Neuron (in vitro differentiated cells): ENCODE data around the gene GALNTL6.

Experiments
- H2AFZ ChIP-seq: one replicate; pipeline ENCODE4 v1.6.1; 2013; ENCODE audit warnings: low read depth, mild to moderate bottlenecking, inconsistent platforms, low read length, moderate library complexity
- H3K27me3 ChIP-seq: one replicate; pipeline ENCODE4 v1.6.1; 2013; ENCODE audit warnings: low read length; ENCODE audit not compliant: insufficient read depth
- H3K36me3 ChIP-seq: one replicate; pipeline ENCODE4 v1.6.1; 2013; ENCODE audit warnings: low read length; ENCODE audit not compliant: insufficient read depth
- H3K4me1 ChIP-seq: one replicate; pipeline ENCODE4 v1.6.1; 2013; ENCODE audit warnings: low read length; ENCODE audit not compliant: insufficient read depth
- H3K4me3 ChIP-seq: 2 replicates; pipeline ENCODE4 v1.5.1; 2013; ENCODE audit warnings: mild to moderate bottlenecking, low read length, moderate library complexity
- H3K9me3 ChIP-seq: one replicate; pipeline ENCODE4 v1.6.1; 2013; ENCODE audit warnings: low read length

The GALNTL6 gene

DNA sequence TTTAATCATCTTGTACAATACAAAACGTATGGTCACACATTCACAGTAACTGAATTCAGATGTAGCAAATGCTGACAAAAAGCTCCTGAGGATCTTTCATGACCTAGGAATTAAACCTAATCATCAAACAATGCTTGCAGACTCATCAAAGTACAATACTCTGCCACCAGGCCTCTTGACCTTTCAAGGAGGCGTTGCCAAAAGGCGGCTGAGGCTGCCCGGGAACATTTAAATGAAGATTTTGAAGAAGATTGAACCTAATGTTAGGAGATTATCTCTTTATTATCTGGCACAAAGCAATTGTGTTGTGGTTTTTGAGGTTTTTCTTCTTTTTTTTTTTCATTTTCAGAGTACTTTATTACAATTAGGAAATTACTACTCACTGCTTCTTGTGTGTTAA, 340.5 kb downstream of the GALNTL6 start:
- Histone ChIP-seq H3K36me3 (no peaks in the 10 kb centered on the region), H3K4me1 (peaks cover 12% of the 10 kb centered on the region), H2AFZ (no peak overlapping the region)

DNA sequence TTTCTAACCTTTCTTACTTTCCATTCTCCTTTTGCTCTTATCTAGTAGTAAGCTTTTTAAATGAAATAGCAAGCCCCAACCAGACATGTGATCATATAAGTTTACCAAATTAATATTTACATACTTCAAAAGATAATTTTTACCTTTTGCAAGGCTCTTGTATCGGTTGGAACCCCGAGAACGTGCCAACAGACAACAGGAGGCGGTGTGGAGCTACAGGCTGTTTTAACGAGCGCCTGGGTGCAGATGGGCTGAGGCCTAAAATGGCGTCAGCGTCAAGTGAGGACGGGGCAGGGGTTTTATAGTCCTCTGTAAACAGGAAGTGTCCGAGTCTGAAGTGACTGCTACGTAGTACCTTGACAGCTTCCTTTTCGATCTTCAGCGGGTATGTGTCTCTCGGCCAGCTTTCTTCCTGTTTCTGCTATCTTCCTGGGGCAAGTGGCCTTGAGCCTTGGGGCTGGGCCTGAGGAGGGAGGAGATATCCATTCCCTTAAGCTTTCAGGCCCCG, 342.7 kb downstream of the GALNTL6 start:
- Histone ChIP-seq H3K27me3 (no peaks in the 10 kb centered on the region), H2AFZ (no peak overlapping the region), H3K9me3 (no peaks in the 10 kb centered on the region), H3K36me3 (no peaks in the 10 kb centered on the region), H3K4me1 (peaks cover 12% of the 10 kb centered on the region), H3K4me3 (no peak overlapping the region)

More for the DNA sequence above, 340.5 kb downstream of the GALNTL6 start:
- H3K27me3 ChIP-seq, result no peaks in the 10 kb centered on the region
- no peaks in the 10 kb centered on the region for H3K9me3 ChIP-seq
- H3K4me3 ChIP-seq, result no peak overlapping the region

DNA sequence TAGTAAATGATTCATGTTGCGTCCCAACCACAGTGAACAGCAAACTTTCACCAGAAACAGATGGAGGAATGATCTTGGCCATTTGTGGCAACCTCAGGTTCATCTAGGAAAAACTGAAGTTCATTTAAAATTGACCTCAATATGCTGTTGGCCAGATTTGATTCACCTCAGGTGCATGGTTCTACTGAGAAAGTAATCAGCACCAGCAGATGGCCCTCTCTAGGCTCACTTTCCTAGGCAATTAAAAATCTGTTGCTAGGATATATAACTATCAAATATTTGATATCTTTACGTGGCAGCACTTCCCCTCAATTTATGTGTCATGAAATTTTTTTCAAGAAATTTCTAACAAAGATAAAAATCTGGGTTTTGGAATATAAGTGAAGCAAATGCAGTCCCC, 344.7 kb downstream of the GALNTL6 start:
- Histone ChIP-seq H3K27me3 (no peaks in the 10 kb centered on the region), H3K4me1 (peaks cover 12% of the 10 kb centered on the region), H3K4me3 (no peak overlapping the region), H3K36me3 (no peaks in the 10 kb centered on the region), H3K9me3 (no peaks in the 10 kb centered on the region), H2AFZ (no peak overlapping the region)

DNA sequence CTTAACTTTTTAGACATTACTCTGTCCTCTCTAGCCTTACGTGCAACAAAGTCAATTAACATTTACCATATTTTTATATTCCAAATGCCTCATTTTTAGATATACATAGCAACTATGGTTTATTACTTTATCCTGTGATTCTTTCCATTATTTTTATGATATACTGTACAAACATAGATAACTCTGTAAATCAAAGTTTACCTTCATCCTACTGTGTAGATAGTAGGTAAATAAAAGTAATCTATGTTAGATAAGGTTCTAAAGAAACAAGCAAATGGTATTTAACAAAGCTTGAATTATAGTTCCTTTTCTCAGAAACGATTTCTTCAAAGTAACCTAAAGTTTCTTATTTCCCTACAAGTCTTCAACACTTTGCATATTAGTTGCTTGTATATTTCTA, 350.0 kb downstream of the GALNTL6 start:
- H3K9me3 ChIP-seq, result no peaks in the 10 kb centered on the region
- H3K36me3 ChIP-seq, result no peaks in the 10 kb centered on the region
- no peak overlapping the region for H2AFZ ChIP-seq
- H3K27me3 ChIP-seq, result no peaks in the 10 kb centered on the region
- no peaks in the 10 kb centered on the region for H3K4me1 ChIP-seq
- H3K4me3 ChIP-seq, result no peak overlapping the region

DNA sequence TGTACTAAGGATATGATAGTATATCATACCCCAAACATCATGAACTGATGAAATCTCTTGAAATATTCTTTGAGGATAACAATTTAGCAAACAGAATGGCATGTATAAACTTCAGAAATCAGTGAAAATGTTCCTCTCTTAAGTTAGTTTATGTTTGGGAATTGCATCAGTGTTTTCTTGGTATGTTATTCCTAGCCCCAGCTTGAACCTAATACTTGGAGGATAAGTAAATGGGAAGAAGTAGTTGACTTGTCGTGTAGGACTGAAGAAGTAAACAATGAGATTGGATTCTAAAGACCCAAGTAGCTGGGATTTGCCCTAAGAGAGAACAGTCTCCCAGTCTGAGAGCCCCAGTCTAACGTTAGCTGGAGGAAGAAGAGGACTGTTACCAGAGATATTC, 355.7 kb downstream of the GALNTL6 start:
- Histone ChIP-seq H2AFZ (no peak overlapping the region), H3K4me3 (no peak overlapping the region), H3K9me3 (no peaks in the 10 kb centered on the region), H3K36me3 (no peaks in the 10 kb centered on the region), H3K27me3 (no peaks in the 10 kb centered on the region), H3K4me1 (no peaks in the 10 kb centered on the region)

DNA sequence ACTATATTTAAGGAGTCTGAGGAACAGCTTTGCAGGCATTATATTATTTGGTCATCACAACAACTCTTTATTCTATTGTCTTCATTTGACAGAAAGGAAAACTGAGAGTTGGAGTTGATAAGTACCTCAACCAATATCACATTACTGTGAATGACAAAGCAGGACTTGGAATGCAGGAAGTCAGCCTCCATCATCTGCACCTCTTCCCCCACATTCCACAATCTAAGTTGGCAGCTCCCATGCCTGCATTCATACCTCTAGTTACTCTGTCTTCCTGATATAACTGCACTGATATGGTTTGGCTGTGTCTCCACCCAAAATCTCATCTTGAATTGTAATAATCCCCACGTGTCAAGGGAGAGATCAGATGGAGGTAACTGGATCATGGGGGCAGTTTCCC, 356.7 kb downstream of the GALNTL6 start:
- no peak overlapping the region for H3K4me3 ChIP-seq
- H3K36me3 ChIP-seq, result no peaks in the 10 kb centered on the region
- H3K9me3 ChIP-seq, result no peaks in the 10 kb centered on the region
- H3K27me3 ChIP-seq, result no peaks in the 10 kb centered on the region
- no peaks in the 10 kb centered on the region for H3K4me1 ChIP-seq
- H2AFZ ChIP-seq, result no peak overlapping the region

DNA sequence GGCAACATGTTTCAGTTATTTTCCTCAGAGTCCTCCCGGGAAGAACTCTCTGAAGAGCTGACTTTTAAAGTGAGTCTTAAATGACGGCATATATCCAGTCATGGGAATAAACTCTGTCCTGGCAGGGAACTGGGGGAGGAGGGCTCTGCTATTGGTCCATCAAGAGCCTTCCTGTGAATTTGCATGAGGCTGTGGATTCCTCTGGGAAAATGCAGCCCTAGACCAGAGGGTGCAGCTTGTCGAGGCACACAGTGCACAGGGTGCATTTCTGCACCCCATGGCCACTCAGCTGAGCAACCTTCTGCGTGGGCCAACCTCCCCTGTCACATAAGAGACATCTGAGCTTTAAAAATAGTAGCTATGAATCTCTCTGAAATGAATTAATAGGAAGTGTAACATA, 360.0 kb downstream of the GALNTL6 start:
- Histone ChIP-seq H3K9me3 (no peaks in the 10 kb centered on the region), H3K4me3 (no peak overlapping the region), H3K27me3 (no peaks in the 10 kb centered on the region), H2AFZ (no peak overlapping the region), H3K4me1 (no peaks in the 10 kb centered on the region), H3K36me3 (no peaks in the 10 kb centered on the region)

DNA sequence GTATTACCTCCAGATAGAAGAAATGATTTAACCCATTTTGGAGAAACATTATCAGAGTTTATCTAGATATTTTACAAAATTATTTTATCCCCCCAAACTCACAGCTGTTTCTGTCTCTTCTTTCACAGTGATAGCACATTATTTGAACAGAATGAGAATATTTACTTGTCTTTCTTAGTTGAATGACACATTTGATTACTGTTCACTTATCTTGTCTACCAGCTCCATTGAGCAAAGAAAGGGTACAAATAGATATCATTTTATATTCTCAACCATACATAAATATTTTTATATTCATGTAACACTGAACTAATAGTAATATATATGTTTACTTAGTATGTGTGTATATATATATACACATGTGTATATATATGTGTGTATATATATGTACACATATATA, 364.2 kb downstream of the GALNTL6 start:
- H3K4me1 ChIP-seq, result no peaks in the 10 kb centered on the region
- no peaks in the 10 kb centered on the region for H3K9me3 ChIP-seq
- no peaks in the 10 kb centered on the region for H3K27me3 ChIP-seq
- no peak overlapping the region for H3K4me3 ChIP-seq
- H2AFZ ChIP-seq, result no peak overlapping the region
- H3K36me3 ChIP-seq, result no peaks in the 10 kb centered on the region

DNA sequence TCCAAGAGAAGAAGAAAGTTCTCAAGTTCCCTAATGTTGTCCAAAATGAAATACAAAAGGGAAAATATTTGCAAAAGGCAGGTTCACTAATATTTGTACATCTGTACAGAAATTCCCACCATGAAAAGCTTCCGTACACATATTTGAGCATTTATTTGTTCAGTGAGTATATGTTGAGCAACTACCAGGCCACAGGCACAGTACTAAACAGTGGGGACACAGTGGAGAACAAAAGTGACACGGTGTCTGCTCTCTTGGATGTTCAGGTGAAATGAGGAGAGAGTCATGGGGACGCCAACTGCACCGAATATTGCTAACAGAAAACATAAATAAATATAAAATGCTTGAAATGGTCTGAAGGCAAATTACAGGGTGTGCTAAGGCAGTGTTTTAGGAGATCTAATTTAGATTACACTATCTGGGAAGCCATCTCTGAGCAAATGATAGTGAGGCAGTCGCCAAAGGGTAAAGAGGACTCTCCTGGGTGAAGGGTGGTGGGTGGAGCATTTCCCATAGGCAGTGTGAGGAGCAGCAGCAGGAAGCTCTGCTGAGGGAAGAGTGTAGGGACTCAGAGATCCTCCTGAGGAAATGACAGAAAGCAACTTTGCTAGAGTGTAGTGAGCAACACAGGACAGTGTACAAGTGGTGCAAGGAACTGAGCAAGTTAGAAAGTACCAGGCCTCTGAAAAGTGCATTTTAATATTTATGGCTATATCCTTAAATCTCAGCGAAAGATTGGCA, 375.2 kb downstream of the GALNTL6 start:
- Histone ChIP-seq H3K9me3 (no peaks in the 10 kb centered on the region), H3K4me3 (no peak overlapping the region), H3K4me1 (peaks cover 2% of the 10 kb centered on the region), H2AFZ (no peak overlapping the region), H3K36me3 (no peaks in the 10 kb centered on the region), H3K27me3 (no peaks in the 10 kb centered on the region)

DNA sequence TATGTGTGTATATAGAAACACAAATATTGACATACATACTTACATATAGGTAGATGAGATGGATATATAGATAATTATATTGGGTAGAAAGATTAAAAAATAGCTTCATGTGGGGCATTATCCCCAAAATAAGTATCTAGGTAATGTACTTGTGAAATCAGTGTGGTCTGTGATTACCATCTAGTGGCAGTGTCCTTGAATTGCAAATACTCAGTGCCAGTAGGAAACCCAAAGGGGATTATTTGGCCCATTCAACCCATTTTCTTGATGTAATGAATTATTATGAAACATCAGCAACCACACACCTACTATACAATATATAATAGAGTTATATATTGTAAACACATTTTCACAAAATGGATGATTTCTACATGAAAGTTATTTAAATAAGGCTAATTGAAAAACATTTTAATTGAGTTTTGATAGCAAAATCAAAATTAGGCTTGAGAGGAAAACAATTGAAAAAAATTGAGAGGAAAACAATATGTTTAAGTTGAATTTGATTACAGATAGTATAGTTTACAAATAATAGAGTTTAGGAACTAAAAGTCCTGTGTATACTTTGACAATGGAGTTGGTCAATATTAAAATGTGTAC, 389.4 kb downstream of the GALNTL6 start:
- H3K4me3 ChIP-seq, result no peak overlapping the region
- no peaks in the 10 kb centered on the region for H3K4me1 ChIP-seq
- H2AFZ ChIP-seq, result no peak overlapping the region
- no peaks in the 10 kb centered on the region for H3K36me3 ChIP-seq
- H3K9me3 ChIP-seq, result no peaks in the 10 kb centered on the region
- no peaks in the 10 kb centered on the region for H3K27me3 ChIP-seq

DNA sequence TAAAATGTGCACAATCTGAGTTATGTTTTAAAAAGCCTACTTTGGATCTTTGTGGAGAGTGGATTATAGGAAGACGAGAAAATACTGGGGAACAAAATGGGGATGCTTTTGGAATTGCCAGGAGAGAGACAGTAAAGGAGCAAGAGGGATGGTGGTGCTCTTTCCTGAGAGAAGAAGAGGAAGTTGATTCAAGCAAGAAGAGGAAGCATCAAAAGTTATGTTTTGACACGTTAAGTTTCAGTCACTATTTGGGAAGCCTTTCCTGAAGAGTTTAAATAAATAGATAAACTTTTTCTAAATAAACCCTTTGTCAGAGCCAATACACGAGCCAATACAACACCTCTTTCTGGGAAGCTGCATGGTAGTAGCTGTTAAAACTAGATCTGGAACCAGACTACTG, 394.1 kb downstream of the GALNTL6 start:
- no peaks in the 10 kb centered on the region for H3K9me3 ChIP-seq
- no peaks in the 10 kb centered on the region for H3K4me1 ChIP-seq
- no peaks in the 10 kb centered on the region for H3K27me3 ChIP-seq
- no peak overlapping the region for H3K4me3 ChIP-seq
- H3K36me3 ChIP-seq, result no peaks in the 10 kb centered on the region
- no peak overlapping the region for H2AFZ ChIP-seq

DNA sequence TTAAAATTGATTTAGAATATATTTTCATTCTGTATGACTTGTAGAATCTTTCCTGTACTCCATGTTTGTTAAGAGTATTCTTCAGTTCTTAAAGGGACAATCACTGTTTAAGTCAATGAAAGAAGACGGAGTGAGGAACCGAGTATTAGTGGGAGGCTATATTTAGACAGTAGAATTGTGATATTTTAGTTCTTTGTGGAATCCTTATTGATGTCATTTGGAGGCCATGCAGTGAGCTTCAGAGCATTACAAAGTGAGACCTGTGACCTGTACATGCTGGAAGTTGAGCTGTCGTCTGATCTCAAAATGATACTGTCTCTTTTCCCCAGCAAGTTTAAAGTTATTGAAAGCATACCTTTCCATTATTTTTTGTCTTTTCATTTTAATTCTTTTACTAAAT, 394.7 kb downstream of the GALNTL6 start:
- Histone ChIP-seq H3K4me3 (no peak overlapping the region), H3K36me3 (no peaks in the 10 kb centered on the region)

DNA sequence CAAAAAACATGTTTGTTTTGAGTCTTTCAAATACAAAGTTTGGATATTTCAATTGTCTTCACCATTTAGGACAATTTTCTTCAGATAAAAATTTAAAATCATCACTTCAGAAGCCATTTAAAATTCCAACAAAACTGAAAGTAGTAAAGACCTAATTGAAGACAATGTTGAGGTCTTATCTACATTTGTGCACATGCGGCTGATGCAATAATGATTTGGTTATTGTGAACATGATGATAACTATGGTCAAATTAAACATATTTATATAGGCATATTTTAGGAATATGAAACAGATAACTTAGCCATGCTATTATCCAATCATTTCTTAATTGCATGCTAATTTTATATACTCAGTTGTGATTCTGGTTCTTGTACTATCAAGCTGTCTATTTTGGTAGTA, 407.5 kb downstream of the GALNTL6 start:
- Histone ChIP-seq H3K9me3 (no peaks in the 10 kb centered on the region), H3K36me3 (no peaks in the 10 kb centered on the region), H3K4me1 (no peaks in the 10 kb centered on the region), H2AFZ (no peak overlapping the region), H3K4me3 (no peak overlapping the region), H3K27me3 (no peaks in the 10 kb centered on the region)

More for the DNA sequence above, 394.7 kb downstream of the GALNTL6 start:
- Histone ChIP-seq H3K4me1 (no peaks in the 10 kb centered on the region), H3K27me3 (no peaks in the 10 kb centered on the region), H3K9me3 (no peaks in the 10 kb centered on the region), H2AFZ (no peak overlapping the region)
